ENCODE results near the gene MUC4.

DNA sequence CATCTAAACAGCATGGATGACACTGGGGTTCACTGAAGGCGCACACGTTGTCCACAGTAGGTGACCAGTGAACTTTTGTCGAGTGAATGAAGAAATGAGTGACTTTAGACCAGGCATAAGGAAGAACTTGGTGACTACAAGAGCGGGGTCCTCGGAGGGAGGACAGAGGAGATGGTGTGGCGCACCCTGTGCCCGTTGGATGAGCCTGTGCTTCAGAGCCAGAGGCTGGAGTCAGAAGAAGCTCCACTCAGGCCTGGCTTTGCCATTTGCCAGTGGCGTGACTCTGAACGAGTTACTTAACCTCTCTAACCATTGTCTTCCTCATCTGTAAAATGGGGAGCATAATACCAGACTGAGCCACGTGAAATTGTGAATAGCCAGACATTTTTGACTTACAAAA is 42.2 kb downstream of the MUC4 start:
- TF ChIP-seq, protein P1, sequence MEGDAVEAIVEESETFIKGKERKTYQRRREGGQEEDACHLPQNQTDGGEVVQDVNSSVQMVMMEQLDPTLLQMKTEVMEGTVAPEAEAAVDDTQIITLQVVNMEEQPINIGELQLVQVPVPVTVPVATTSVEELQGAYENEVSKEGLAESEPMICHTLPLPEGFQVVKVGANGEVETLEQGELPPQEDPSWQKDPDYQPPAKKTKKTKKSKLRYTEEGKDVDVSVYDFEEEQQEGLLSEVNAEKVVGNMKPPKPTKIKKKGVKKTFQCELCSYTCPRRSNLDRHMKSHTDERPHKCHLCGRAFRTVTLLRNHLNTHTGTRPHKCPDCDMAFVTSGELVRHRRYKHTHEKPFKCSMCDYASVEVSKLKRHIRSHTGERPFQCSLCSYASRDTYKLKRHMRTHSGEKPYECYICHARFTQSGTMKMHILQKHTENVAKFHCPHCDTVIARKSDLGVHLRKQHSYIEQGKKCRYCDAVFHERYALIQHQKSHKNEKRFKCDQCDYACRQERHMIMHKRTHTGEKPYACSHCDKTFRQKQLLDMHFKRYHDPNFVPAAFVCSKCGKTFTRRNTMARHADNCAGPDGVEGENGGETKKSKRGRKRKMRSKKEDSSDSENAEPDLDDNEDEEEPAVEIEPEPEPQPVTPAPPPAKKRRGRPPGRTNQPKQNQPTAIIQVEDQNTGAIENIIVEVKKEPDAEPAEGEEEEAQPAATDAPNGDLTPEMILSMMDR (IDR thresholded peaks at IDR 0.05): no peak
- no peak for TF ChIP-seq POLR2A (IDR thresholded peaks at IDR 0.05)

Data from body of pancreas (tissue), 4 donors.